ENCODE results near the gene CCDC88C. TPM values are rescaled to one million over a fixed set of nuclear protein-coding genes. Genes with fewer than 3 reads are reported as not detected.

CCDC88C gene
- polyA plus RNA-seq, 1 donor (not counting 4 experiments of a cell fraction or from before 2014, with no cell fraction given) = 2.4 TPM

DNA sequence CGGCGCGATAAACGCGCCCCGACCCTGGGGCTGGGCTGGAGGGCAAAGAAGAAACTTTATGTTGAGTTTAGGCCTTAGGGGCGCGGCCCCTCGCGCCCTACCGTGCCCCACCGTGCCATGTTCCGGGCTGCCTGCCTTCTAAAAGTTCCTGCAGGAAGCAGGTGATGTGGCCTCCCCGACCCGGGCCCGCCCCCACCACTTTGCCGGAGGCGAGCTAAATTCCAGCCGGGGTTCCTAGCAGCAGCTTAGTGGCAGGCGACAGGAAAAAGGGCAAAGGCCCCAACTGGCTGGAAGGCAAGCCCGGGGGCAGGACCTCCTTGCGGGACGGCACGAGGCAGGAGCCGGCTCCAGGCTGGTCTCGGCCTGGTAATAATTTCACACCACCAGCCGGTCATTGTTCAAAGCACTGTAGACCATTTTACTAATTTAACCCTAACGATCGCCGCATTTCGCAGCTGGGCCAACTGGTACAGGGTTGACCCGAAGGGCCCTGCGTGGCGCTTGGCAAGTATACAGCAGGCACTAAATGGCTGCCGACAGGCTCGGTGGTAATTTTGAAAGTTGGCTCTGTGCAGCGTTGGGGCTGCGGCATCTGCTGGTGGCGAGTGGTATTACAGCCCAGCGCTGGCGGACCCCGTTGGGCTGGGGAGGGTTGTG lies 895 bp upstream of the CCDC88C start:
- DNase-seq (ENCODE audit: low read depth, low spot score) (no peak), FAIRE-seq (no peak)
- H3K9me1 ChIP-seq (ENCODE audit: control insufficient read depth, extremely low read depth, insufficient read depth, low read length) = no peaks in the 10 kb centered on the region
- dilution Hi-C loops (cut with MboI; ENCODE audit: extremely low pct_ligation_motif_present, low sequenced_read_pairs) = no loop called here
- peaks cover 22% of the 10 kb centered on the region for H3K4me1 ChIP-seq (ENCODE audit: control insufficient read depth, extremely low read depth, insufficient read depth, low read length)
- no peaks in the 10 kb centered on the region for H3K36me3 ChIP-seq (ENCODE audit: control insufficient read depth in 2 of 2, extremely low read depth in 1 of 2, insufficient read depth in 2 of 2, low read length in 2 of 2)
- no peak overlapping the region for H3K27ac ChIP-seq (ENCODE audit: control insufficient read depth, insufficient read depth, low read length)
- no peaks in the 10 kb centered on the region for H3K9me3 ChIP-seq (ENCODE audit: control insufficient read depth, low read depth, low read length)
- no peaks in the 10 kb centered on the region for H4K20me1 ChIP-seq (ENCODE audit: control insufficient read depth, extremely low read depth, insufficient read depth, low read length)
- peak overlapping the region; percentile 28 for H3K9ac ChIP-seq (ENCODE audit: control insufficient read depth, extremely low read depth, insufficient read depth, low read length)
- no peaks in the 10 kb centered on the region for H3K27me3 ChIP-seq (ENCODE audit: control insufficient read depth, extremely low read depth, insufficient read depth, low read length)
- peak overlapping the region in 2 of 3 experiments; percentile 22 to 54 for H3K4me3 ChIP-seq (ENCODE audit: control insufficient read depth in 2 of 3, extremely low read depth in 1 of 3, insufficient read depth in 2 of 3, low read depth in 1 of 3, low read length in 3 of 3)
- H3K4me2 ChIP-seq (ENCODE audit: control insufficient read depth, extremely low read depth, insufficient read depth, low read depth, low read length) = peak overlapping the region; percentile 66
- H3K79me2 ChIP-seq (ENCODE audit: control insufficient read depth, insufficient read depth, low read length) = no peaks in the 10 kb centered on the region
- TF ChIP-seq, protein P1, sequence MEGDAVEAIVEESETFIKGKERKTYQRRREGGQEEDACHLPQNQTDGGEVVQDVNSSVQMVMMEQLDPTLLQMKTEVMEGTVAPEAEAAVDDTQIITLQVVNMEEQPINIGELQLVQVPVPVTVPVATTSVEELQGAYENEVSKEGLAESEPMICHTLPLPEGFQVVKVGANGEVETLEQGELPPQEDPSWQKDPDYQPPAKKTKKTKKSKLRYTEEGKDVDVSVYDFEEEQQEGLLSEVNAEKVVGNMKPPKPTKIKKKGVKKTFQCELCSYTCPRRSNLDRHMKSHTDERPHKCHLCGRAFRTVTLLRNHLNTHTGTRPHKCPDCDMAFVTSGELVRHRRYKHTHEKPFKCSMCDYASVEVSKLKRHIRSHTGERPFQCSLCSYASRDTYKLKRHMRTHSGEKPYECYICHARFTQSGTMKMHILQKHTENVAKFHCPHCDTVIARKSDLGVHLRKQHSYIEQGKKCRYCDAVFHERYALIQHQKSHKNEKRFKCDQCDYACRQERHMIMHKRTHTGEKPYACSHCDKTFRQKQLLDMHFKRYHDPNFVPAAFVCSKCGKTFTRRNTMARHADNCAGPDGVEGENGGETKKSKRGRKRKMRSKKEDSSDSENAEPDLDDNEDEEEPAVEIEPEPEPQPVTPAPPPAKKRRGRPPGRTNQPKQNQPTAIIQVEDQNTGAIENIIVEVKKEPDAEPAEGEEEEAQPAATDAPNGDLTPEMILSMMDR (optimal IDR thresholded peaks at IDR 0.05 in 1 of 3, IDR thresholded peaks at IDR 0.05 in 1 of 3, conservative IDR thresholded peaks at IDR 0.05 in 1 of 3; ENCODE audit: extremely low read depth in 1 of 3, insufficient read depth in 2 of 3, low read length in 3 of 3) = peak; percentile 96 to 98 (median 97)
- no peak for TF ChIP-seq EZH2 (IDR thresholded peaks at IDR 0.05; ENCODE audit: low read length)
- peak overlapping the region; percentile 56 for H2AFZ ChIP-seq (ENCODE audit: control insufficient read depth, low read length)

DNA sequence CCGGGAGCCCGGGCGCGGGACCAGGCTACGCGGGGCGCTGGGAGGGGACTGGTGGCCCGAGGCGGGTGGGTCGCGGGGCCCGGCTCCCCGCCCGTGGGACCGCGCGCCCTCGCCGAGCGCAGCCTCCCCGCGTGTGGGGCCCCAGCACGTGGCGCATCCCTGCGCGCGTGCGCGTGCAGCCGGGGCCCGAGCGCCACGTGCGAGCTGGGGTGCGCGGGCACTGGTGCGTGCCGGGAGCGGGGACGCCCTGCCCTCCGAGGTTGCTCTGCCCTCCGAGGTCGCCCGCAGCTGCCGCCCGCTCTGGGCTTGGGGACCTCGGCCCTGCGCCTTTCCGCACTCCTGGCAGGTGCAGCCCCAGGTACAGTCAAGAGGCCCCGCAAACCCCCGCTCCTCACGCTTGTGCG lies 365 bp upstream of the CCDC88C start:
- Histone ChIP-seq H3K79me2 (ENCODE audit: control insufficient read depth, insufficient read depth, low read length) (no peaks in the 10 kb centered on the region), H2AFZ (ENCODE audit: control insufficient read depth, low read length) (peak overlapping the region; percentile 56), H4K20me1 (ENCODE audit: control insufficient read depth, extremely low read depth, insufficient read depth, low read length) (no peaks in the 10 kb centered on the region), H3K27me3 (ENCODE audit: control insufficient read depth, extremely low read depth, insufficient read depth, low read length) (no peaks in the 10 kb centered on the region), H3K4me3 (ENCODE audit: control insufficient read depth in 2 of 3, extremely low read depth in 1 of 3, insufficient read depth in 2 of 3, low read depth in 1 of 3, low read length in 3 of 3) (peak overlapping the region in 2 of 3 experiments; percentile 51 to 54), H3K27ac (ENCODE audit: control insufficient read depth, insufficient read depth, low read length) (no peak overlapping the region), H3K4me2 (ENCODE audit: control insufficient read depth, extremely low read depth, insufficient read depth, low read depth, low read length) (peak overlapping the region; percentile 66), H3K4me1 (ENCODE audit: control insufficient read depth, extremely low read depth, insufficient read depth, low read length) (peaks cover 22% of the 10 kb centered on the region), H3K36me3 (ENCODE audit: control insufficient read depth in 2 of 2, extremely low read depth in 1 of 2, insufficient read depth in 2 of 2, low read length in 2 of 2) (no peaks in the 10 kb centered on the region), H3K9ac (ENCODE audit: control insufficient read depth, extremely low read depth, insufficient read depth, low read length) (peak overlapping the region; percentile 28), H3K9me1 (ENCODE audit: control insufficient read depth, extremely low read depth, insufficient read depth, low read length) (no peaks in the 10 kb centered on the region), H3K9me3 (ENCODE audit: control insufficient read depth, low read depth, low read length) (no peaks in the 10 kb centered on the region)
- dilution Hi-C loops (cut with MboI; ENCODE audit: extremely low pct_ligation_motif_present, low sequenced_read_pairs) = no loop called here
- no peak for DNase-seq (ENCODE audit: low read depth, low spot score)
- no peak for TF ChIP-seq EZH2 (IDR thresholded peaks at IDR 0.05; ENCODE audit: low read length)
- TF ChIP-seq, protein P1 (optimal IDR thresholded peaks at IDR 0.05 in 1 of 3, IDR thresholded peaks at IDR 0.05 in 1 of 3, conservative IDR thresholded peaks at IDR 0.05 in 1 of 3; ENCODE audit: extremely low read depth in 1 of 3, insufficient read depth in 2 of 3, low read length in 3 of 3) = no peak
- FAIRE-seq = no peak

All from keratinocyte (primary cell).